T follicular helper cell (primary cell): ENCODE data around the gene EDNRA.

Experiments used
- DNase-seq: peaks from one replicate; pipeline ENCODE4 v3.0.0-alpha.2; 2020; ENCODE audit warnings: low read depth

EDNRA gene

DNA sequence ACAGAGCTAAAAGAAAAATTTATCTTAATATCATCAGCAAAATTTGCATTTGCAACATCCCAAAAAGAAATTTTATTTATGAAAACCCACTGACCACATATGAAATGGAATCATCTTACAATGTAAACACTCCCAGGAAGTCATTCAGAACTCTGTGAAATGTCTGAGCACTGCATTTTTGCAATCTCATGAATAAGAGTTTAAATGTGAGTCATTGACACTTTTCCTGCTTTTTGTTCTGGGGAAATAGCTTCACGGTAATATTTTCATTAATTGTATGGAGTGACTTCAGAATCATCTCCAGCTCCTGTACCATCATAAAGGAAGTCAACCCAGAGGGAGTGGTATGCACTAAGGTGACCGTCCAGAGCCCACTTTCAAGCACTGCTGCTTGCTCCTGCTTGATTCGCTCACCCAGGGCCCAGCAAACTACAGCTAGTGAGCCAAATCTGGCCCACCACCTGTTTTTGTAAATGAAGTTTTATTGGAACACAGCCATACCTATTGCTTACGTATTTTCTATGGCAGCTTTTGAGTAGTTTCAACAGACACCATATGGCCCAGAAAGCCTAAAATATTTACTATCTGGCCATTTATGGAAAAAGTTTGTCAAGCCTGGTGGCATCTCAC is 17.2 kb downstream of the EDNRA start:
- no peak for DNase-seq

DNA sequence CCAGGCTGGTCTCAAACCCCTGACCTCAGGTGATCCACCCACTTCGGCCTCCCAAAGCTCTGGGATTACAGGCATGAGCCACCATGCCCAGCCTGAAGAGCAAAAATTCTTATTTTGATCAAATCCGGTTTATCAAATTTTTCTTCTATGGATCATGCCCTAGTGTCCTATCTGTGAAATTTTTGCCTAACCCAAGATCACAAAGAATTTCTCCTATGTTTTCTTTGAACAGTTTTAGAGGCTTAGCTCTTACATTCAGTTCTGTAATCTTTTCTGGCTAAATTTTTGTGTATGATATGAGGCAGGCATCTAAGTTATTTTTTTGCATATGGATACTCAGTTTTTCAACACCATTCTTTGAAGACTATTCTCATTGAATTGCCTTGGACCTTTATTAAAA is 27.4 kb downstream of the EDNRA start:
- no peak for DNase-seq

DNA sequence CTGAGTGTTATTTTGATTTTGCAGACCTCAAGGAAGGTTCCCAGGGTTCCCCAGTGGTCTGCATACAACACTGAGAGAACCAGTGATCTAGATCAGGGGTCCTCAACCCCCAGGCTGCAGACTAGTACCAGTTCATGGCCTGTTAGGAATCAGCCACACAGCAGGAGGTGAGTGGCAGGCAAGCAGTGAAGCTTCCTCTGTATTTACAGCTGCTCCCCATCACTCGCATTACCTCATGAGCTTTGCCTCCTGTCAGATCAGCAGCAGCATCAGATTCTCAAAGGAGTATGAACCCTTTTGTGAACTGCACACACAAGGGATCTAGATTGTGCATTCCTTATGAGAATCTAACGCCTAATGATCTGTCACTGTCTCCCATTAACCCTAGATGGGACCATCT is 28.5 kb downstream of the EDNRA start:
- DNase-seq = no peak

DNA sequence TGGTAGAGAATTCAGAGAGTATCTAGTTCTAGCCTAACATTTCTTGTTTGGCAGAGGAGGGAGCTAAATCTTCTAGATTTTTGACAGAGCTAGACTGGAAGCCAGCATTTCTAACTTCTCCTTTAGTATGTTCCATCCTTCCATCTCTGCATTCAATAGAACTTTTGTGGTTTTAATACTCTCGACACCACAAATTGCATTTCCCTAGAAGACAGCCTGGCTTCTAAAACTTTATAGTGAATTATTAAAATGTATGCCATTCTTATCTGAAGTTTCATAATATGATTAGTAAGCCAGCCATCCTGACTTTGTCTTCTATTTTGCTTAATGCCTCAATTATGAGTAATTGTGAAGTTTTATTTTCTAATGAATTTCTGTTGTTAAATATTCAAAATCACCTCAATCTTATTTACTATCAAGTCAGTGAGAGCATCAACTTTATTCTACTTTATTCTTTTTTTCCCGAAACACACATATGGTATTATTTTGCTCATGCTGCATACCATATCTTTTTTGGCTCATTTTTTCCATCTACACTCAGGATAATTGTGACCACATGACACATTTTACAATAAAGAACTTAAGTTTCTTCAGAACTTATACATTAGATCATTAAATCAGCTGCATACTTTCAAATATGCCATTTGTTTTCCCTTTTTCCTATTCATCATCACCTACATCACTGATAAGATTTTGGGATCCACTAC is 30.2 kb downstream of the EDNRA start:
- DNase-seq = no peak

DNA sequence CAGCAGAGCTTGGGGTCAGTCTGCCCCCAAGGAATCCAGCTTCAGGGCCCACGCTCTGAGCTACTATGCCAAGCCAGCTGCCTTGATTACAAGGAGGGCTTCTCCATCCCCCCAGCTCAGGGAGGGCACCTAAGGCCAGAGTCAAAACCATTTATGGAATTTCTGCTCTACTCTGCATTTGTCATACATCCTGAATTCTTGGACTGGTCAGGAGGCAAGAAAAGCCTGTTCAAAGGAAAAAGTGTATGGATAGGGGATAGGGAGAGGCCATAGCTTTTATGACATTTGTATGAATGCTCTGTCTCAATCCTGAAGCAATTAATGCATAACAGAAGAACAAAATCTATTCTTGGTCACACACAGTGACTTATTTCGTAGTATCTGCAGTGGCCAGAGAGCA is 32.2 kb downstream of the EDNRA start:
- no peak for DNase-seq

DNA sequence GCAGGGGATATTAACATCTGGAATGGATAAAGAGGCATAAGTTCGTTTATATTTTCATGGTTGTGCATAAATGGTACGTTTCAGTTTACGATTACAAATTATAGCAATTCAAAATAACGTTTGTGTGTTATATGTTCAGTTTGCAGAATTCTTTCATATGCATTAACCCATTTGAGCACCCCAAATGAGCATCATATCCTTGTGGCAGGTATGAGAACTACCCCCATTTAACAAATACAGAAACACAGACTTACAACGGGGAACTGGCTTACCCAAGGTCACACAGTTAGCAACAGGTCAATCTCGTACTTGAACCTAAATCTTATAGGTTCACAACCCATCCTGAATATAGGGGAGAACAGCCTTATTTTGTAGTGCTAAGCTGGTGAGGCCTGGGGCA is 33.1 kb downstream of the EDNRA start:
- no peak for DNase-seq

DNA sequence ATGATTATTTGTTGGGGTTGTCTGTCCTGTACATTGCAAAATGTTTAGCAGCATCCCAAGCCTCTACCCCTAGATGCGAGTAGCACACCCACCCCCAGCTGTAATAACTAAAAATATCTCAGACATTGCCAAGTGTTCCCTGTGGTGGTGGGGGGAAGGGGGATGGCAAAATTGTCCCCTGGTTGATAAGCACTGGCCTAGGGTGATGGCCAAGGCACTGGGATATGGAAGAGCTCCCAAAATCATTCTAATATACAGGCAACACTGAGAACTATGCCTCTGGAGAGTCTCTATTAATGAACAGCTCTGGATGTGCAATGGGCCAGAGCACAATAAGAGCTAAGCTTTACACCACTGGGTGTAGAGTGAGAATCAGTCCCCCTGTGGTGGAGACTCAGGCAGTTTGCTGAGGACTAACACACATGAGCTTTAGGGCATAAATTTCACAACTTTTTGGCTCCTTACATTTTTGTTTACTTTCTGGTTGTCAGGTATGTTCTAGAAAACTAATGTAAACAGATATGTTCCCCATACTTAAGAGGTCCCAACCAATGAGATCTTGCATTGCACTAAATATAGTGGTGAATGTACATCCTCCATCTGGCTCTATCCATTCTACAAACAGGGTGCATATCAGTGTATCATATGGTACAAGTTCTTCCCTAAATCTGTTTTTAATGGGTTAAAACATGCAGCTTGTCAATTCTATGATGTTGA is 34.5 kb downstream of the EDNRA start:
- no peak for DNase-seq

DNA sequence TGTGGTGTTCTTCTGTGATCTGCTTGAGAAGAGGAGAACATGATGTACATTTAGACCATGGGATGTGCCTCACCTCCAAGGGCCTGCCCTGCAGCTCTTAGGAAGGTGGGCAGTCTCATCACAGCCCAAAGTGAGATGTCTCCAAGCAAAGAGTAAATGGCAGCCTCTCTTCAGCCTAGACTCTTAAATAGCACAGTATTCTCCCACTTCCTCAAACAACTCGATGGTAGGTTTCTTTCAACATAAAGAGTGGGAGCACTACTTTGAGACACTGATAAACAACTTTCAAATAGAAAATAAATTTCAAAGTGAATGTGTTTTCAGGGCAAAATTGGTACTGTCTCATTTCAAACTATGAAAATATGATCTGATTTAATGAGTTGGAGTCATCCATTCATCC is 35.2 kb downstream of the EDNRA start:
- DNase-seq = no peak

DNA sequence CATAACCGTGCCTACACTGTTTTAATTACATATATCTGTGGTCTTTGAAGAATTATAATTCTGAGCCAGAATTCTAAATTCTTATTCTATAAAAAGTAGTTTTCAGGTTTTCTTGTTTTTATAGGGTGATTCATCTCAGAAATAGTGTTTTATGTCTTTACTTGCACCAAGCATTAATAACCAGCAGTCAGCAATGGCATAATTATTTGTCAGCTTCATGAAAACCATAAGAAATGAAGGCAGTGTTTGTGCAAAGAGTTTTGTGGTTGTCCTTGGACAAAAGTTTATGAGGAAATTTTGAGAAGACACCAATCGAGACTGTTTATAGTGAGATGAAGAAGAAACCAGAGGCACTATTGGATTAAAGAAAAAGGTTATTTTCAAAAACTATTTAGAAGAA is 37.2 kb downstream of the EDNRA start:
- DNase-seq = no peak

DNA sequence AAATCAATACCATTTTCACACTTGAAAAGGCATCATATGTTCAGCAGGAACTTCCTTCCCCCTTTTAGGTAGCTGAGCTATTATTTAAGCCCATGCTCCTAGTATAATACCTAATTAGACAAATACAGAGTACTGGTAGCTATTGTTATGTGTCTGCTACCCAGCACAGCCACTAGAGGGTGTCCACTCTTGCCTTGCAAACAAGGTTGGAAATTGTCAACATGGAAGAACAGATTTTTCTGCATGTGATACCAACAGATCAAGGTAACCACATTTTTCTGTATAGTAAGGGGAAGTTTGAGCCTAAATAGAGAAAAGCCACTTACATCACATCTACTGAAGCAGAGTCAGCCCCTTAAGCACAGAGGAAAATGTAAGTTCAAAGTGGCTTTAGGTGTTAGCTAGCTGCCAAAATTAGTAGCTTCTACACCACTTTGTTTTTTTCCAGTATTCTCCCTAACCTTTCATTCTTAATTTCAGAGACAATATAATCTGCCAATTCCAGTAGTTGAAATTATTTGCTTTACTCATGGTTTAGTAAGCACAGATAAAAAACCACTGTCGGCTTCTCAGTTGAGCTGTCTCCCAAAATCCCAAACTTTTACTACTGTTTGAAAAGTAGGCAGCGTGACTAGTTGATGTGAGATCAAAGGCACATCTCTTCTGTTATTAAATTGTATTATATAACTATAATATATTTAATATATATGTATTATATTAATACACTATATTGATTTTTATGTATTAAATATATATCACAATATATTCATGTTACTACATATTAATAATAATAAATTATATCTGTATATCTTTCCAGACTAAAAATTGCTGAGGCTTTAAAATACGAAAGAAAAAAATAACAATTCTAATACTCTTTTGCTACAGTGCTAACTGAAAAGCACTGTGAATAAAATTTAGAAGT is 38.2 kb downstream of the EDNRA start:
- peak; percentile 25 for DNase-seq

DNA sequence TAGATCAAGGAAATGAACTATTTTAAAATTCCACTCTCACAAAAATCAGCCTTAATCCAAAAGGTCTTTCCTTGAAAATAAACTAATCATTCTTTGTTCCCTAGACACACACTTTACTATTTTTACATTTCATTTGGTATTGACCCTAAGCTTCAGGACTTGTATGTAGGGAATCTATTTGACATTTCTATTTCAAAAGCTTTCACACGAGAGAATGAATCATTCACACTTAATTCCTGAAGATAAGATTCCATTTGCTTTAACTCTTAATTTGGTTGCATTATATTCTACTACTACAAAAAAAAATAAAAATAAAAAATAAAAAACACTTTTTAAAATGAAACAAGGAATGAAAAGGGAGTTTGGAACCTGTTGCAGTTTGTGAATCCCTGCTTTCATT is 43.7 kb downstream of the EDNRA start:
- DNase-seq = no peak

DNA sequence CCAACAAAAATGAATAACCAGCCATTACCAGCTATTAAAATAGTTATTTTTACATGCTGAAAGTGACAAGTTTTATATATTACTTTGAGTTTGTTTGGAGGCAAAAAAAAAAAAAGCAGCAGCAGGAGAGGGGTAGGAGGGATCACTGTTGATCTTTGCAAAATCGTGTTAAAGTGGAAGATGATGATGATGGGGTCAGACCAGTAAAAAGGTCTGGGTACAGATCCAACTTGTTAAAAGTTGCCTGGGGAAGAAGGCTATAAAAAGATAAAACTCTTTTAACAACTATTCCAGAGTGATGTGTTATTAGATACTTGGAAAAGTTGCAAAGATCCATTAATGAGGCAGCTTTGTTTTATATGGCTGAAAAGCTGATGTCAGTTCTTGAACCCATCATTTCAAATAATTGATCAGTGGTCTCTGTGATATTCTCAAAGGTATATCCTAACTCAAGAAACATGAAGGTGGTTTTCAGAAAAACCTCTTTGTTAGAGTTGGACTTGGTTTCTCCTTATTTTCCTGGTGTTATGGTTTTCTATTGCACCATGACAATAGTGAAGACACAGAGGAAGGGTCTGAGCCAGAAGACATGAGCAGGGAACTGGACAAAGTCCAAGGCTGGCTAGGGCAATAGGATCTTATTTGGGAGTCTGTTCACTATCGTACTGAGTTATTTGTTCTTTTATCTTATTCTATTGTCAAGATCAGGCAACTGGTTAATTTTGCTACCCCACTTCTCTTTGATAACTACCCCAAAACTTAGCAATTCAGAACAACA is 44.8 kb downstream of the EDNRA start:
- no peak for DNase-seq

DNA sequence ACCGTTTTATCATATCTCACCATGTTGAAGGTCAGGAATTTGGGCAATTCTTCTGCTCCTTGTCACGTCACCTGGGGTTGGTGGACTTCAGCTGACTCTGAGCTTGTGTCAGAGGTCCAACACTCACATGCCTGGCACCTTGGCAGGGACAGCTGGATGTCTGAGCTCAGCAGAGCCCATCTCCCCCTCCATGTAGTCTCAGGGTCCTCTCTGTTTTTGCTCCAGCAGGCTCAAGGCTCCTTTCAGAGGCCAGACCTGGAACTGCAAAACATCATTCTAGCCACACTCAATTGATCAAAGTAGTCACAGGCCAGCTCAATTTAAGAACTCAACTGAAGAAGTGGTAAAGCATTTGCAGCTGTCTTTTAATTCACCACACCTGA is 45.4 kb downstream of the EDNRA start:
- no peak for DNase-seq

DNA sequence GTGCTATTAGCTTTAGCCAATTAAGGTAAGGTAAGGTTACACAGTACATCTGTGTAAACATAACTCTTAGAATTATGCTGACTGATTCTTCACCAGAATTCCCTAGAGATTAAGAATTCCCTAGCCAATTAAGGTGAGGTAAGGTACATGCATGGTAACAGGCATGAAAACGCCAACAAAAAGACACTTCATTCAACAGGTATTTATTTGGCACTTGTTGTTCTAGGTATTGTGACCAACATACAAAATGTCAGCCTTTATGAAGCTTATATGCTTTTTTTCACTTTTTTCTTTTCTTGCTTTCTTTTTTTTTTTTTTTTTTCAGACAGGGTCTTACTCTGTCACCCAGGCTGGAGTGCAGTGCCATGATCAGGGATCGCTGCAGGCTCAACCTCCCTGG is 47.2 kb downstream of the EDNRA start:
- DNase-seq = no peak

DNA sequence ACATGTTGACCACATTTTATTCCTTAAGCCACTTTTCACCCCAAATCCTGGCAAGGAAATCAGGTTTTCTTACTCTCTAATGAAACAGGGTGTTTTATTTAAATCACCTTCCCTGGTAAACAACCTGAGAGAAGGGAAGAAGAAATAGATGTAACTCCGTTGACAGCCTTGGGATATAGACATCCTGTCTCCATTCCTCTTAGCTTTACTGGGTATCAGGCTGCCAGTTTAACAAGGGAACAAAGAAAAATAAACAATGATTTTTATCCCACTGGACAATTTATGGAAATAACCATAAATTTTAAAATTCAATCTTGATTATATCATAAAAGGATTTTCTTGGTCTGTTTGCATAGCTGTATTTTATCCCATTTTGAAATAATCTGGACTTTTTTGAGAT is 49.2 kb downstream of the EDNRA start:
- DNase-seq = no peak

DNA sequence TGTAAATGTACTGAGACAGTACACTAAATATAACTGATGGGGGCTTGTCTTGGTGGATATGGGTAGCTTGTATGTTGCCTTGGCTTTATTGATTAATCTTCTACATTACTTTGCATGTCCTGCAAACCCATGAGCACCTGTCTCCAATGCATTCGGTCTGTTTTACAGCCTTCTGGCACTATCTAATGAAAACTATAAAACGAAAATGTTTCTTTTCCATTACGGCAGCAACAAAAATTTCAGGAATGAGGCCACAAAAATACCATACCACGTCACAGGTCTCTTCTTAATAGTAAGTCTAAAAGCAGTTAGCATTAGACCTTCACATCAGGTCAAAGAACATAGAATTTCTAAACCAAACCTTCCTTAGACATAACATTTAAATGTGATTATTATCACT is 49.8 kb downstream of the EDNRA start:
- no peak for DNase-seq

DNA sequence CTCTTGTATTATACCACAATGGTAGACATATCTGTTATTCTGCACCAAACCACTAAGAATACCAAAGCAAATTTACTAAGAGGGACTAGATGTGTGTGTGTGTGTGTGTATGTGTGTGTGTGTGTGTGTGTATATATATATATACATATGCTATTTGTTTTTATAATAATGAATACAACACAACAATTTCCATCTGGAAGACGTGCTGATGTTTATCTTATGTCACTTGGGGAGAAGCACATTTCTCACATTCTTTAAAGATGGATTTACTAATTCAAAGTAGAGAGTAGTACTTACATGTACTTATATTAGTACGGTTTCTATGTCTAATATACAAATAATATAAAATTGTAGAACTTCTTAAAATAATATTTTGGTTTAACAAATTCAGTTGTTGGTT is 52.0 kb downstream of the EDNRA start:
- no peak for DNase-seq

DNA sequence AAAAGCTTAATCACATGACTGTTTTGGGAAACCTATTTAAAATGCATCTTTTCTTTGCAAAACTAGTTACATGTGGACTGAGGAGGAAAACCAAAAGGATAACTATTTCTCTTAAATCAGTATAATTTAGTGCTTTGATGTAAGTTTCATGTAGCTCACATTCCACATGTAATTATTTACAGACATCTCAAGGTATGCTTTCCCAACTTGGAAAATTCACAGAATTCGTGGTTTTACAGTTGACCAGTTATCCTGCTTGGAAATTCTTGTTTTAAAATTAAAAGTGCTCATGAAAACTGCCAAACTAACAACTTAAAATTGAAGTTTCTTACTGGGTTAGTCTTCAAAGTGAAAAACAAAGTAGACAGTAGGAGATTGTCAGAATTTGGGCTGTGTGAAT is 52.4 kb downstream of the EDNRA start:
- no peak for DNase-seq

DNA sequence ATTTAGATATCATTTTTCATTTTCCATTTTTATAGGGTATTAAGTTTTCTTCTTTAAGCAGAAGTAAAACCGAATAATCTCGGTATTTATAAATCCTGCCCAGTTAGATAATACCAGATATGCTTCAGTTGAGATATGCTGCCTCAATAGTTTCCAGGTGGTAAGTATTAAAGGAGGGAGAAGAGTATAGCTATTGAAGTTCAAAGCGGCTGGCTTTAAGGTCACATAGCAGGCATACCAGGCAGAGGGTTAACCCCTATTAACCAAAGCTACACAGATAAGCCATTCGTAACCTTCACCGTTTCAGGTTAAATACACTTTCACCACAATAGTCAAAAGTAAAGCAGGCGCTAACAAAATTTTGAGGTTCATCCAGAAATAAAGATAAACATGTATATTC is 54.2 kb downstream of the EDNRA start:
- DNase-seq = no peak

DNA sequence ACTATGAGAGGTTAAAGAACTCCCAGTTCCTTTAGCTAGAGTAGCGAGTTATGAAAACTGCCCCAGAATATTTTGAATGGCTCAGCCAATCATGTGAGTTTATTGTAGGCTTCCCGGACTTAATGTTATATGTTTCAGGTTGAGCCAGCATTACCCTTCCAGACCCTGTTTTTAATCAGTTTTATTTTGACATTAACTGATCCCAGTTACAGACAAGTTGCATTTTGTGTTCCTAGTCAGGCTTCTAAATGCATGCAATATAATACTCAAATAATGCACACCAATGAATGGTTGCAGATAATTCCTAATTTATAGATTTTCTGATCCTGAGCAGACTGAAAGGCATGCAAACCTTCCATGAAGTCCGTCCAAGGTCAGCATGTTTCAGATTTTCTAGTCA is 57.8 kb downstream of the EDNRA start:
- DNase-seq = no peak

DNA sequence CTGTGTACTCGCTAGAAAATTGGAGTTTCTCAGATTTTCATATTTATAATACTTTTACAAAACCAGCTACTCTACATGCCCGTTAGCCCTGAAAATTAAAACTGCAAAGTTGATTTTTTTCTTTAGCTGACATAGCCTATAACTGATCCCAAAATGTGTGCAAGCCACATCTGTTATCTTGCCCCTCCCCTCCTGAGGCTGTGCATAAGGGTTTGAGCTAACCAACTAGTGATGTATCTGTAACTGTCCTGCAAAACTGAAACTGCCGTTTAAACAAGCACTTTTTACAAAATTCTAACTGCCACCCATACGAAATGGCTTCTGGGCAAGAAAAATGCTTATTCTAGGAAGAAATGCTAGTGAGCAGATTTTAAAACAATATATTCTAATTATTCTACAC is 59.1 kb downstream of the EDNRA start:
- no peak for DNase-seq
